ENCODE results near the gene CCDC83. TPM values are rescaled to one million over a fixed set of nuclear protein-coding genes. Genes with fewer than 3 reads are reported as not detected.
A peak's percentile ranks its signal among the peaks of the same experiment; 100 is the strongest.

Gene CCDC83
- total RNA-seq, 1 donor from 2014 or later: not detected

DNA sequence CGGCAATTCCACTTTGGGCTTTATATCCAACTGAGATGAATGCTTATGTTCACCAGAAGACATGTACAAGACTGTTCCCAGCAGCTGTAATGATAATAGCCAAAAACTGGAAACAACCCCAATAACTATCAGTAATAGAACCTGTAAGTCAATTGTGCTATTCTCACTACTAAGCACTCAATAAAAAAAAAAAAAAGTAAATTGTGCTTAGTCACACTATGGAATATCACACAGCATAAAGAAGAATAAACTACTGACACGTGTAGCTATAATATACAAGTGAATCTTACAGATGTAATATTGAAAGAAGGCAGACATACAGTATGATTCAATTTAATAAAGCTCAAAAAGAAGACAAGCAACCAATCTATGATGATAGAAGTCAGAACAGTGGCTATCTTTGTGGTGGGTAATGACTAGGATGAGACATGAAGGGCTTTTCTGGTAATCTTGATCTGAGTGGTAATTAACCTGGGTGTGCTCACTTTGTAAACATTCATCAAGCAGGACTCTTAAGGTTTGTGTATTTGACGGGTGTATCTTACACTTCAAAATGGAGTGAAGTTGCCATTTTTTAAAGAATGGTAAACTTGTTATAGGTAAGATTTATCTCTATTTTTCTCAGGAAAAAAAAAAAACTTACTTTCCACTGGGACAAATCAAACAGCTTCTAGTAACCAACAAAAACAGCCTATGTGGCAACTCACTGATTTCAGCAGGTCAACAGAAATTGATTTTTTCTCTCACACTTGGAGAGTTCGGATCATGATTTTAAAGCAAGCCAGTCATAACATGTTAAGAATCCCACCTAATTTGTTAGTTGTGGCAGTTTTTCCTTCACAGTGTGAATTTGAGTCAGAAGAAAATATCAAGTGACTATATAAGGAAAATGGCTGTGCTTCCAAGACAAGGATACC is 84.2 kb downstream of the CCDC83 start:
- no peaks in the 10 kb centered on the region for H3K27me3 Mint-ChIP-seq
- no peak overlapping the region for H3K27ac Mint-ChIP-seq
- H3K36me3 Mint-ChIP-seq (ENCODE audit: insufficient read depth): peaks cover 2% of the 10 kb centered on the region
- H3K4me3 Mint-ChIP-seq (ENCODE audit: low read depth): no peak overlapping the region
- no peak for DNase-seq (ENCODE audit: low spot score, unreplicated experiment)
- H3K4me1 Mint-ChIP-seq (ENCODE audit: low read depth): peaks cover 13% of the 10 kb centered on the region
- TF ChIP-seq, protein P1, sequence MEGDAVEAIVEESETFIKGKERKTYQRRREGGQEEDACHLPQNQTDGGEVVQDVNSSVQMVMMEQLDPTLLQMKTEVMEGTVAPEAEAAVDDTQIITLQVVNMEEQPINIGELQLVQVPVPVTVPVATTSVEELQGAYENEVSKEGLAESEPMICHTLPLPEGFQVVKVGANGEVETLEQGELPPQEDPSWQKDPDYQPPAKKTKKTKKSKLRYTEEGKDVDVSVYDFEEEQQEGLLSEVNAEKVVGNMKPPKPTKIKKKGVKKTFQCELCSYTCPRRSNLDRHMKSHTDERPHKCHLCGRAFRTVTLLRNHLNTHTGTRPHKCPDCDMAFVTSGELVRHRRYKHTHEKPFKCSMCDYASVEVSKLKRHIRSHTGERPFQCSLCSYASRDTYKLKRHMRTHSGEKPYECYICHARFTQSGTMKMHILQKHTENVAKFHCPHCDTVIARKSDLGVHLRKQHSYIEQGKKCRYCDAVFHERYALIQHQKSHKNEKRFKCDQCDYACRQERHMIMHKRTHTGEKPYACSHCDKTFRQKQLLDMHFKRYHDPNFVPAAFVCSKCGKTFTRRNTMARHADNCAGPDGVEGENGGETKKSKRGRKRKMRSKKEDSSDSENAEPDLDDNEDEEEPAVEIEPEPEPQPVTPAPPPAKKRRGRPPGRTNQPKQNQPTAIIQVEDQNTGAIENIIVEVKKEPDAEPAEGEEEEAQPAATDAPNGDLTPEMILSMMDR (IDR thresholded peaks at IDR 0.05; ENCODE audit: unreplicated experiment): no peak
- peaks cover 3% of the 10 kb centered on the region for H3K9me3 Mint-ChIP-seq (ENCODE audit: low read depth)

DNA sequence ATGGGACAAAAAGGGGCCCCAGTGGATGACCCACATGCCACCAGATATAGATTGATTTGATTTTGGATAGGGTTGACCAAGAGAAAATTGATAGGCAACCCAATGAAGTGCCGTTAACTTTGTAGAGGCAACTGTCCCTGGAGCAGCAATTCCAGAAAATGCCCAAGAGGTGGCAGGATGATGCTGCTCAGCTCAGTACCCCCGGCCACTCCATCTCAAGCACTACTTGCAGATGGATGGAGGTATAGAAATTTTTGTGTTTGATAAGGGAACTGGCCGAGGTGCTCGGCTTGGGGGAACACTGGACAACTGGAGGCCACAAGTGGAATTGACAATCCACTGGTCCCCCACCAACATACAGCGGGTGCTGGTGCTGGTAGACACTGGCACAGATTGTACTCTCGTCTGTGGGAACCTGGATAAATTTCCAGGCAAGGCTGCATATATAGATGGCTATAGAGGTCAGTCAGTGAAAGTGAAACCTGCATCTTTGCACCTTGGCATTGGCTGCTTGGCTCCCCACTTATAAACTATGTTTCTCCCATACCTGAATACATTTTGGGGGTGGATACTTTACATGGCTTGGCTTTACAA is 86.3 kb downstream of the CCDC83 start:
- Mint-ChIP-seq H3K9me3 (ENCODE audit: low read depth) (peaks cover 10% of the 10 kb centered on the region), H3K27me3 (no peaks in the 10 kb centered on the region), H3K27ac (no peak overlapping the region), H3K36me3 (ENCODE audit: insufficient read depth) (peaks cover 3% of the 10 kb centered on the region), H3K4me1 (ENCODE audit: low read depth) (peaks cover 10% of the 10 kb centered on the region), H3K4me3 (ENCODE audit: low read depth) (no peak overlapping the region)
- no peak for DNase-seq (ENCODE audit: low spot score, unreplicated experiment)
- TF ChIP-seq, protein P1 (IDR thresholded peaks at IDR 0.05; ENCODE audit: unreplicated experiment): peak; percentile 47

DNA sequence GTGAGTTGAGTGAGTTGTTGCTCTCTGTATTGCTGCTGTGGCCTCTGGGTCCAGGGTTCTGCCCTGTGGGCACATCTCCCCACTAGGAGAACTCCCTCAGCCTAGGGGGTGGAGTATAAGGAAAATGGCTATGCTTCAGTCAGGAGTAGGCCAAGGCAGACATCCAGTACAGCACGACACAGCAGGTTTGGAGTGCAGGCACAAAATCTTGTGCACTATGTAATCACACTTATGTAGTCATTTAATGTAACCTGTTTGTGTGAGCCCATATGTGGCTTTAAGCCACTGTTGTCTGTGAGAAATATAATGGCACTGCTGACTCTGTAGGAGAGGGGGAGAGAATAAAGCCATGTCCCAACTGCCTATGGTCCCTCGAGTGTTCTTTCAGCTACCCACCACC is 90.1 kb downstream of the CCDC83 start:
- no peak for DNase-seq (ENCODE audit: low spot score, unreplicated experiment)
- H3K36me3 Mint-ChIP-seq (ENCODE audit: insufficient read depth): peaks cover 1% of the 10 kb centered on the region
- H3K4me1 Mint-ChIP-seq (ENCODE audit: low read depth): peaks cover 3% of the 10 kb centered on the region
- H3K27ac Mint-ChIP-seq: no peak overlapping the region
- TF ChIP-seq, protein P1 (IDR thresholded peaks at IDR 0.05; ENCODE audit: unreplicated experiment): no peak
- no peaks in the 10 kb centered on the region for H3K27me3 Mint-ChIP-seq
- peaks cover 10% of the 10 kb centered on the region for H3K9me3 Mint-ChIP-seq (ENCODE audit: low read depth)
- H3K4me3 Mint-ChIP-seq (ENCODE audit: low read depth): no peak overlapping the region

GRCh38 chr11:85945788-85946187 is 90.6 kb downstream of the CCDC83 start:
- Mint-ChIP-seq H3K36me3 (ENCODE audit: insufficient read depth) (peaks cover 1% of the 10 kb centered on the region), H3K4me1 (ENCODE audit: low read depth) (peaks cover 3% of the 10 kb centered on the region), H3K9me3 (ENCODE audit: low read depth) (peaks cover 10% of the 10 kb centered on the region), H3K27me3 (no peaks in the 10 kb centered on the region), H3K27ac (no peak overlapping the region), H3K4me3 (ENCODE audit: low read depth) (no peak overlapping the region)
- TF ChIP-seq, protein P1 (IDR thresholded peaks at IDR 0.05; ENCODE audit: unreplicated experiment): no peak
- no peak for DNase-seq (ENCODE audit: low spot score, unreplicated experiment)

- DNase-seq (ENCODE audit: low spot score, unreplicated experiment): no peak
- TF ChIP-seq, protein P1 (IDR thresholded peaks at IDR 0.05; ENCODE audit: unreplicated experiment): no peak
- Mint-ChIP-seq H3K9me3 (ENCODE audit: low read depth) (peaks cover 10% of the 10 kb centered on the region), H3K4me3 (ENCODE audit: low read depth) (no peak overlapping the region), H3K36me3 (ENCODE audit: insufficient read depth) (peaks cover 1% of the 10 kb centered on the region), H3K27ac (no peak overlapping the region), H3K4me1 (ENCODE audit: low read depth) (peaks cover 3% of the 10 kb centered on the region), H3K27me3 (no peaks in the 10 kb centered on the region)
These were observed 91.0 kb downstream of the CCDC83 start for GRCh38 chr11:85946221-85946620.

Measured in progenitor cell of endocrine pancreas (in vitro differentiated cells).